ENCODE measurements around the gene MPV17L2.

DNA sequence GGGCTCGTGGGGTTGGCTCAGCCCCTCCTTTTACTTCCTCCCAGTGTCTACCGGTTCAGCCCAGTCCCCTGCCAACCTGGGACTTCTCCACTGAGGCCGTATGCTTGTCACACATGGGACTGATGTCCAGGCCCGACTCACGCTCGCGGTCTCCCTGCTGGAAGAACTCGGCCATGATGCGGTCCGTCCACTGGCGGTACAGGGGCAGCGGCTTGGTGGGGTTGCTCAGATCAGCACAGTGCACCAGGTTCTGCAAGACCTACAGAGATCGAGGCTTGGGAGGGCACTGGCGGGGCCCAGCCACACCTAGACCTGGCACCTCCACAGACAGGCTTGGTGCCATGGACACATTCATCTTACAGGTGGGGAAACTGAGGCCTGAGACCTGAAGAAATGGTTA lies 18.7 kb downstream of the MPV17L2 start:
- TF ChIP-seq, protein P1, sequence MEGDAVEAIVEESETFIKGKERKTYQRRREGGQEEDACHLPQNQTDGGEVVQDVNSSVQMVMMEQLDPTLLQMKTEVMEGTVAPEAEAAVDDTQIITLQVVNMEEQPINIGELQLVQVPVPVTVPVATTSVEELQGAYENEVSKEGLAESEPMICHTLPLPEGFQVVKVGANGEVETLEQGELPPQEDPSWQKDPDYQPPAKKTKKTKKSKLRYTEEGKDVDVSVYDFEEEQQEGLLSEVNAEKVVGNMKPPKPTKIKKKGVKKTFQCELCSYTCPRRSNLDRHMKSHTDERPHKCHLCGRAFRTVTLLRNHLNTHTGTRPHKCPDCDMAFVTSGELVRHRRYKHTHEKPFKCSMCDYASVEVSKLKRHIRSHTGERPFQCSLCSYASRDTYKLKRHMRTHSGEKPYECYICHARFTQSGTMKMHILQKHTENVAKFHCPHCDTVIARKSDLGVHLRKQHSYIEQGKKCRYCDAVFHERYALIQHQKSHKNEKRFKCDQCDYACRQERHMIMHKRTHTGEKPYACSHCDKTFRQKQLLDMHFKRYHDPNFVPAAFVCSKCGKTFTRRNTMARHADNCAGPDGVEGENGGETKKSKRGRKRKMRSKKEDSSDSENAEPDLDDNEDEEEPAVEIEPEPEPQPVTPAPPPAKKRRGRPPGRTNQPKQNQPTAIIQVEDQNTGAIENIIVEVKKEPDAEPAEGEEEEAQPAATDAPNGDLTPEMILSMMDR (IDR thresholded peaks at IDR 0.05; ENCODE audit: low read depth, low read length, missing input control) = no peak
- TF ChIP-seq, protein P2, sequence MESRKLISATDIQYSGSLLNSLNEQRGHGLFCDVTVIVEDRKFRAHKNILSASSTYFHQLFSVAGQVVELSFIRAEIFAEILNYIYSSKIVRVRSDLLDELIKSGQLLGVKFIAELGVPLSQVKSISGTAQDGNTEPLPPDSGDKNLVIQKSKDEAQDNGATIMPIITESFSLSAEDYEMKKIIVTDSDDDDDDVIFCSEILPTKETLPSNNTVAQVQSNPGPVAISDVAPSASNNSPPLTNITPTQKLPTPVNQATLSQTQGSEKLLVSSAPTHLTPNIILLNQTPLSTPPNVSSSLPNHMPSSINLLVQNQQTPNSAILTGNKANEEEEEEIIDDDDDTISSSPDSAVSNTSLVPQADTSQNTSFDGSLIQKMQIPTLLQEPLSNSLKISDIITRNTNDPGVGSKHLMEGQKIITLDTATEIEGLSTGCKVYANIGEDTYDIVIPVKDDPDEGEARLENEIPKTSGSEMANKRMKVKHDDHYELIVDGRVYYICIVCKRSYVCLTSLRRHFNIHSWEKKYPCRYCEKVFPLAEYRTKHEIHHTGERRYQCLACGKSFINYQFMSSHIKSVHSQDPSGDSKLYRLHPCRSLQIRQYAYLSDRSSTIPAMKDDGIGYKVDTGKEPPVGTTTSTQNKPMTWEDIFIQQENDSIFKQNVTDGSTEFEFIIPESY (IDR thresholded peaks at IDR 0.05) = no peak
- TF ChIP-seq RAD21 (IDR thresholded peaks at IDR 0.05) (no peak), GABPA (IDR thresholded peaks at IDR 0.05 in 1 of 2, conservative IDR thresholded peaks at IDR 0.05 in 1 of 2) (no peak), TAF1 (conservative IDR thresholded peaks at IDR 0.05) (no peak), SP1 (IDR thresholded peaks at IDR 0.05) (no peak), EGR1 (IDR thresholded peaks at IDR 0.05; ENCODE audit: low read depth in 2 of 2) (no peak), JUND (IDR thresholded peaks at IDR 0.05) (no peak), HNF4A (conservative IDR thresholded peaks at IDR 0.05) (no peak), HNF4G (IDR thresholded peaks at IDR 0.05) (no peak)
- TF ChIP-seq, protein P3, sequence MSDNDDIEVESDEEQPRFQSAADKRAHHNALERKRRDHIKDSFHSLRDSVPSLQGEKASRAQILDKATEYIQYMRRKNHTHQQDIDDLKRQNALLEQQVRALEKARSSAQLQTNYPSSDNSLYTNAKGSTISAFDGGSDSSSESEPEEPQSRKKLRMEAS (IDR thresholded peaks at IDR 0.05) = no peak
- TF ChIP-seq, protein P4, sequence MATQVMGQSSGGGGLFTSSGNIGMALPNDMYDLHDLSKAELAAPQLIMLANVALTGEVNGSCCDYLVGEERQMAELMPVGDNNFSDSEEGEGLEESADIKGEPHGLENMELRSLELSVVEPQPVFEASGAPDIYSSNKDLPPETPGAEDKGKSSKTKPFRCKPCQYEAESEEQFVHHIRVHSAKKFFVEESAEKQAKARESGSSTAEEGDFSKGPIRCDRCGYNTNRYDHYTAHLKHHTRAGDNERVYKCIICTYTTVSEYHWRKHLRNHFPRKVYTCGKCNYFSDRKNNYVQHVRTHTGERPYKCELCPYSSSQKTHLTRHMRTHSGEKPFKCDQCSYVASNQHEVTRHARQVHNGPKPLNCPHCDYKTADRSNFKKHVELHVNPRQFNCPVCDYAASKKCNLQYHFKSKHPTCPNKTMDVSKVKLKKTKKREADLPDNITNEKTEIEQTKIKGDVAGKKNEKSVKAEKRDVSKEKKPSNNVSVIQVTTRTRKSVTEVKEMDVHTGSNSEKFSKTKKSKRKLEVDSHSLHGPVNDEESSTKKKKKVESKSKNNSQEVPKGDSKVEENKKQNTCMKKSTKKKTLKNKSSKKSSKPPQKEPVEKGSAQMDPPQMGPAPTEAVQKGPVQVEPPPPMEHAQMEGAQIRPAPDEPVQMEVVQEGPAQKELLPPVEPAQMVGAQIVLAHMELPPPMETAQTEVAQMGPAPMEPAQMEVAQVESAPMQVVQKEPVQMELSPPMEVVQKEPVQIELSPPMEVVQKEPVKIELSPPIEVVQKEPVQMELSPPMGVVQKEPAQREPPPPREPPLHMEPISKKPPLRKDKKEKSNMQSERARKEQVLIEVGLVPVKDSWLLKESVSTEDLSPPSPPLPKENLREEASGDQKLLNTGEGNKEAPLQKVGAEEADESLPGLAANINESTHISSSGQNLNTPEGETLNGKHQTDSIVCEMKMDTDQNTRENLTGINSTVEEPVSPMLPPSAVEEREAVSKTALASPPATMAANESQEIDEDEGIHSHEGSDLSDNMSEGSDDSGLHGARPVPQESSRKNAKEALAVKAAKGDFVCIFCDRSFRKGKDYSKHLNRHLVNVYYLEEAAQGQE (IDR thresholded peaks at IDR 0.05) = no peak
